Cardiac muscle cell (in vitro differentiated cells and primary cell): ENCODE results near the gene CDIPT. TPM values are rescaled to one million over a fixed set of nuclear protein-coding genes. Genes with fewer than 3 reads are reported as not detected.

Experiments
- DNase-seq, 2 donors: peaks; one replicate each; pipeline versions ENCODE4 v3.0.0 to v3.0.0-alpha.2; 2010 to 2017; ENCODE audit warnings: low read depth in 1 of 2, low spot score in 1 of 2
- H3K27ac ChIP-seq: fragments of 200-600 bp; sonication (generic); 2 replicates; pipeline ENCODE4 v1.5.1; 2016
- H3K27me3 ChIP-seq: fragments of 200-600 bp; sonication (generic); 2 replicates; pipeline ENCODE4 v1.6.0; 2016; ENCODE audit warnings: control low read depth
- H3K36me3 ChIP-seq: fragments of 200-600 bp; sonication (generic); 2 replicates; pipeline ENCODE4 v1.5.1; 2016; ENCODE audit warnings: control low read depth
- H3K4me1 ChIP-seq: fragments of 200-600 bp; sonication (generic); 2 replicates; pipeline ENCODE4 v1.8.1; 2017; ENCODE audit warnings: low read depth, mild to moderate bottlenecking, mixed run types
- H3K4me3 ChIP-seq: fragments of 200-600 bp; sonication (generic); 2 replicates; pipeline ENCODE4 v1.5.1; 2016; ENCODE audit warnings: mild to moderate bottlenecking
- H3K9me3 ChIP-seq: fragments of 200-600 bp; sonication (generic); 2 replicates; pipeline ENCODE4 v1.5.1; 2017; ENCODE audit warnings: low read depth, mild to moderate bottlenecking, control low read depth
- CTCF ChIP-seq: IDR thresholded peaks from 2 replicates; pipeline ENCODE4 v1.5.1; 2012; ENCODE audit warnings: low read depth, mild to moderate bottlenecking, low read length
- polyA plus RNA-seq: library from polyadenylated mRNA; unstranded; fragments of >200 nt; fragmentation: Nextera tagmentation; extraction: Ambion mirVana; gene quantifications from 2 replicates; pipeline ENCODE4 v1.2.1, GENCODE V29; 2016
- total RNA-seq: library from RNA; depleted of rRNA; stranded (reverse); fragments of >200 nt; gene quantifications from 2 replicates; pipeline ENCODE4 v1.2.3, GENCODE V29; 2016

The CDIPT gene
- total and polyA plus RNA-seq, 2 experiments from 2014 or later = 139 to 144 TPM

GRCh38 chr16:29824589-29825144, 38.4 kb downstream of the CDIPT start:
- Histone ChIP-seq H3K27me3 (no peaks in the 10 kb centered on the region), H3K27ac (no peak overlapping the region), H3K4me3 (no peak overlapping the region), H3K4me1 (no peaks in the 10 kb centered on the region), H3K36me3 (peaks cover 4% of the 10 kb centered on the region), H3K9me3 (no peaks in the 10 kb centered on the region)
- no peak for TF ChIP-seq CTCF
- DNase-seq = peak in 1 of 2 donors; percentile 66

GRCh38 chr16:29821643-29822115, 41.3 kb downstream of the CDIPT start:
- DNase-seq = peak in 1 of 2 donors; percentile 83
- Histone ChIP-seq H3K27ac (no peak overlapping the region), H3K9me3 (no peaks in the 10 kb centered on the region), H3K4me3 (no peak overlapping the region), H3K36me3 (peaks cover 12% of the 10 kb centered on the region), H3K4me1 (peaks cover 4% of the 10 kb centered on the region), H3K27me3 (no peaks in the 10 kb centered on the region)
- no peak for TF ChIP-seq CTCF

- DNase-seq = no peak
- Histone ChIP-seq H3K27ac (no peak overlapping the region), H3K9me3 (no peaks in the 10 kb centered on the region), H3K27me3 (no peaks in the 10 kb centered on the region), H3K4me1 (peaks cover 4% of the 10 kb centered on the region), H3K4me3 (peak overlapping the region; percentile 1), H3K36me3 (peaks cover 12% of the 10 kb centered on the region)
- TF ChIP-seq CTCF = no peak
Observed at GRCh38 chr16:29820730-29821642, 42.0 kb downstream of the CDIPT start.

GRCh38 chr16:29820271-29820701, 42.7 kb downstream of the CDIPT start, which contains the start of gene MVP:
Gene MVP (plus strand): TSS chr16:29820462. CDS start chr16:29830550, 10,088 bp downstream.
- Histone ChIP-seq H3K36me3 (peaks cover 12% of the 10 kb centered on the region), H3K4me3 (peak within 1 kb of the TSS; percentile 1), H3K27ac (no peak within 1 kb of the TSS), H3K27me3 (no peaks in the 10 kb centered on the region), H3K9me3 (no peaks in the 10 kb centered on the region), H3K4me1 (peaks cover 7% of the 10 kb centered on the region)
- DNase-seq = peak in 1 of 2 donors; percentile 74
- no peak for TF ChIP-seq CTCF

GRCh38 chr16:29819506-29819905, 43.5 kb downstream of the CDIPT start:
- TF ChIP-seq CTCF = no peak
- Histone ChIP-seq H3K27ac (no peak overlapping the region), H3K9me3 (no peaks in the 10 kb centered on the region), H3K4me3 (no peak overlapping the region), H3K27me3 (no peaks in the 10 kb centered on the region), H3K4me1 (peaks cover 12% of the 10 kb centered on the region), H3K36me3 (peaks cover 12% of the 10 kb centered on the region)
- no peak for DNase-seq
